HCT116 (cell line): Measurements from ENCODE around the gene HINT1.

Experiments used
- EGR1 ChIP-seq: IDR thresholded peaks from 2 replicates; pipeline ENCODE4 v1.6.1; 2012; ENCODE audit warnings: low read depth
- EZH2 ChIP-seq: fragments of 200-600 bp; sonication (generic); IDR thresholded peaks from 2 replicates; pipeline ENCODE4 v1.6.1; 2017; ENCODE audit warnings: antibody characterized with exemption, mixed run types
- EZH2phosphoT487 ChIP-seq: fragments of 200-600 bp; IDR thresholded peaks from 2 replicates; pipeline ENCODE4 v1.6.1; 2018; ENCODE audit warnings: antibody characterized with exemption, borderline replicate concordance
- JUND ChIP-seq: IDR thresholded peaks from 2 replicates; pipeline ENCODE4 v1.6.1; 2012
- POLR2A ChIP-seq: IDR thresholded peaks from 2 replicates; pipeline ENCODE4 v1.7.0; 2011; ENCODE audit warnings: borderline replicate concordance; ENCODE audit not compliant: insufficient read depth, insufficient read length; ENCODE audit errors: extremely low read depth
- POLR2AphosphoS5 ChIP-seq: IDR thresholded peaks from 2 replicates; pipeline ENCODE4 v1.6.1; 2011; ENCODE audit warnings: mild to moderate bottlenecking, low read depth, low read length, moderate library complexity
- YY1 ChIP-seq: IDR thresholded peaks from 2 replicates; pipeline ENCODE4 v1.6.1; 2011; ENCODE audit warnings: low read length, low read depth, moderate library complexity, mild to moderate bottlenecking; ENCODE audit not compliant: insufficient replicate concordance; ENCODE audit errors: extremely low read depth
- ZNF274 ChIP-seq: fragments of 200-500 bp; sonication (Bioruptor generic); IDR thresholded peaks from 2 replicates; pipeline ENCODE4 v1.6.1; 2014; ENCODE audit warnings: mild to moderate bottlenecking, low read depth, low read length, inconsistent platforms
- TF ChIP-seq, protein P1 (sequence below): IDR thresholded peaks from 2 replicates; pipeline ENCODE4 v1.6.1; 2012
- TF ChIP-seq, protein P2 (sequence below), 3 experiments: fragments of 200-600 bp in 1 of 3; sonication (generic) in 1 of 3; IDR thresholded peaks in 2 of 3; conservative IDR thresholded peaks in 1 of 3; 2 replicates each; pipeline ENCODE4 v1.5.1; 2012 to 2017; ENCODE audit warnings: low read depth in 2 of 3, low read length in 2 of 3, antibody characterized with exemption in 1 of 3, borderline replicate concordance in 1 of 3, control low read depth in 1 of 3, mild to moderate bottlenecking in 1 of 3, mixed read lengths in 1 of 3, mixed run types in 1 of 3, moderate library complexity in 1 of 3; ENCODE audit not compliant: insufficient read depth in 1 of 3
- TF ChIP-seq, protein P3 (sequence below): IDR thresholded peaks from 2 replicates; pipeline ENCODE4 v1.6.1; 2012; ENCODE audit warnings: low read depth

DNA sequence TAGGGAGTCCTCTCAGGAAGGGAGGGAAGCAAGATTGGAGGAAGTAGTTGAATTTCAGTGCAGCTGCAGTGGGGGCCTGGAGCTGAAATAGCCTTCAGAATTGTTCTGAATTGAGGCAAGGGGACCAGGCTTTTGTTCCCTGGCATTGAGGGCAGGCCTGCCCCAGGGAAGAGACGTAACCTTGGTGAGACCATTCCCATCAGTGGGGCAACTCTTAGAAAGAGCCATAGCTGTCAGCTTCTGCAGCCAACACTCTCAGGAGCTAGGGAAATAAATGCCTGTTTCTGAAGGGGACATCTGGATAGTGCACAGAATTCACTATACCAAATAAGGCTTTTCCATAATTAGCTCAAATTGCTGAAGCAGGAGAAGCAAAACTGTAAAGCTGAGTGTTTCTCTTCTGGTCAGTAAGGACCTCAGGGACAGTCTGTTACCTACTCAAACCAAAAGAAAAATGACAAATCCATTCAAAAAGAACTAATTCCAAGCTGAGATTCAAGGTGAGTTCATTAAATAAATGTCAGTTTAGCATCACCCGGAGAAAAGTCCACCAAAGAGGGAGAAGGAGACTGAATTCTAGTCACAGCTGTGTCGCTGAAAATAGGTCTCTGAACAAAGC lies 49.7 kb upstream of the HINT1 start:
- TF ChIP-seq, protein P1, sequence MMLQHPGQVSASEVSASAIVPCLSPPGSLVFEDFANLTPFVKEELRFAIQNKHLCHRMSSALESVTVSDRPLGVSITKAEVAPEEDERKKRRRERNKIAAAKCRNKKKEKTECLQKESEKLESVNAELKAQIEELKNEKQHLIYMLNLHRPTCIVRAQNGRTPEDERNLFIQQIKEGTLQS: no peak
- TF ChIP-seq, protein P2, sequence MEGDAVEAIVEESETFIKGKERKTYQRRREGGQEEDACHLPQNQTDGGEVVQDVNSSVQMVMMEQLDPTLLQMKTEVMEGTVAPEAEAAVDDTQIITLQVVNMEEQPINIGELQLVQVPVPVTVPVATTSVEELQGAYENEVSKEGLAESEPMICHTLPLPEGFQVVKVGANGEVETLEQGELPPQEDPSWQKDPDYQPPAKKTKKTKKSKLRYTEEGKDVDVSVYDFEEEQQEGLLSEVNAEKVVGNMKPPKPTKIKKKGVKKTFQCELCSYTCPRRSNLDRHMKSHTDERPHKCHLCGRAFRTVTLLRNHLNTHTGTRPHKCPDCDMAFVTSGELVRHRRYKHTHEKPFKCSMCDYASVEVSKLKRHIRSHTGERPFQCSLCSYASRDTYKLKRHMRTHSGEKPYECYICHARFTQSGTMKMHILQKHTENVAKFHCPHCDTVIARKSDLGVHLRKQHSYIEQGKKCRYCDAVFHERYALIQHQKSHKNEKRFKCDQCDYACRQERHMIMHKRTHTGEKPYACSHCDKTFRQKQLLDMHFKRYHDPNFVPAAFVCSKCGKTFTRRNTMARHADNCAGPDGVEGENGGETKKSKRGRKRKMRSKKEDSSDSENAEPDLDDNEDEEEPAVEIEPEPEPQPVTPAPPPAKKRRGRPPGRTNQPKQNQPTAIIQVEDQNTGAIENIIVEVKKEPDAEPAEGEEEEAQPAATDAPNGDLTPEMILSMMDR (IDR thresholded peaks at IDR 0.05 in 2 of 3, conservative IDR thresholded peaks at IDR 0.05 in 1 of 3; ENCODE audit: borderline replicate concordance in 1 of 3, insufficient read depth in 1 of 3, low read depth in 2 of 3, low read length in 2 of 3): no peak
- TF ChIP-seq POLR2A: no peak
- no peak for TF ChIP-seq JUND
- no peak for TF ChIP-seq EZH2phosphoT487
- TF ChIP-seq YY1: no peak
- no peak for TF ChIP-seq POLR2AphosphoS5
- TF ChIP-seq ZNF274: no peak
- TF ChIP-seq EGR1: no peak
- TF ChIP-seq EZH2: no peak
- TF ChIP-seq, protein P3, sequence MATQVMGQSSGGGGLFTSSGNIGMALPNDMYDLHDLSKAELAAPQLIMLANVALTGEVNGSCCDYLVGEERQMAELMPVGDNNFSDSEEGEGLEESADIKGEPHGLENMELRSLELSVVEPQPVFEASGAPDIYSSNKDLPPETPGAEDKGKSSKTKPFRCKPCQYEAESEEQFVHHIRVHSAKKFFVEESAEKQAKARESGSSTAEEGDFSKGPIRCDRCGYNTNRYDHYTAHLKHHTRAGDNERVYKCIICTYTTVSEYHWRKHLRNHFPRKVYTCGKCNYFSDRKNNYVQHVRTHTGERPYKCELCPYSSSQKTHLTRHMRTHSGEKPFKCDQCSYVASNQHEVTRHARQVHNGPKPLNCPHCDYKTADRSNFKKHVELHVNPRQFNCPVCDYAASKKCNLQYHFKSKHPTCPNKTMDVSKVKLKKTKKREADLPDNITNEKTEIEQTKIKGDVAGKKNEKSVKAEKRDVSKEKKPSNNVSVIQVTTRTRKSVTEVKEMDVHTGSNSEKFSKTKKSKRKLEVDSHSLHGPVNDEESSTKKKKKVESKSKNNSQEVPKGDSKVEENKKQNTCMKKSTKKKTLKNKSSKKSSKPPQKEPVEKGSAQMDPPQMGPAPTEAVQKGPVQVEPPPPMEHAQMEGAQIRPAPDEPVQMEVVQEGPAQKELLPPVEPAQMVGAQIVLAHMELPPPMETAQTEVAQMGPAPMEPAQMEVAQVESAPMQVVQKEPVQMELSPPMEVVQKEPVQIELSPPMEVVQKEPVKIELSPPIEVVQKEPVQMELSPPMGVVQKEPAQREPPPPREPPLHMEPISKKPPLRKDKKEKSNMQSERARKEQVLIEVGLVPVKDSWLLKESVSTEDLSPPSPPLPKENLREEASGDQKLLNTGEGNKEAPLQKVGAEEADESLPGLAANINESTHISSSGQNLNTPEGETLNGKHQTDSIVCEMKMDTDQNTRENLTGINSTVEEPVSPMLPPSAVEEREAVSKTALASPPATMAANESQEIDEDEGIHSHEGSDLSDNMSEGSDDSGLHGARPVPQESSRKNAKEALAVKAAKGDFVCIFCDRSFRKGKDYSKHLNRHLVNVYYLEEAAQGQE: no peak
